Peyer's patch (tissue), 4 donors: Measurements from ENCODE around the gene CACNA2D3. TPM values are rescaled to one million over a fixed set of nuclear protein-coding genes. Genes with fewer than 3 reads are reported as not detected.

ENCODE experiments used
- DNase-seq, 3 donors: peaks; one replicate each; pipeline ENCODE4 v3.0.0-alpha.2; 2017 to 2019
- H3K27ac ChIP-seq, 4 donors: fragments of 200-600 bp; sonication (generic); one replicate each; pipeline ENCODE4 v1.5.1; 2016 to 2019
- H3K27me3 ChIP-seq, 2 donors: fragments of 200-600 bp; sonication (generic); one replicate each; pipeline ENCODE4 v1.5.1; 2019
- H3K36me3 ChIP-seq, 3 donors: fragments of 200-600 bp; sonication (generic); one replicate each; pipeline ENCODE4 v1.5.1; 2016 to 2019
- H3K4me1 ChIP-seq, 4 donors: fragments of 200-600 bp; sonication (generic); one replicate each; pipeline ENCODE4 v1.5.1; 2016 to 2019
- H3K4me3 ChIP-seq, 4 donors: fragments of 200-600 bp; sonication (generic); 1 replicate in 3 of 4; 2 replicates in 1 of 4; pipeline ENCODE4 v1.5.1; 2016 to 2019; ENCODE audit warnings: mild to moderate bottlenecking in 1 of 4
- H3K9me3 ChIP-seq, 4 donors: fragments of 200-600 bp; sonication (generic); one replicate each; pipeline ENCODE4 v1.5.1; 2016 to 2019; ENCODE audit warnings: mild to moderate bottlenecking in 1 of 4
- POLR2A ChIP-seq, 2 donors: fragments of 450-650 bp; IDR thresholded peaks; one replicate each; pipeline ENCODE4 v1.5.1; 2017; ENCODE audit warnings: antibody characterized with exemption in 2 of 2, mild to moderate bottlenecking in 2 of 2, moderate library complexity in 2 of 2
- total RNA-seq, 4 donors: library from RNA; depleted of rRNA; stranded (reverse); fragments of >200 nt; gene quantifications; one replicate each; pipeline ENCODE4 v1.1.0, GENCODE V29; 2016
- TF ChIP-seq, protein P1 (sequence below), 6 experiments: fragments of 450-650 bp in 4 of 6; fragments of 200-600 bp in 2 of 6; sonication (generic) in 1 of 6; IDR thresholded peaks; one replicate each; pipeline ENCODE4 v1.5.1; 2017 to 2019; ENCODE audit warnings: antibody characterized with exemption in 6 of 6, mild to moderate bottlenecking in 3 of 6, moderate library complexity in 1 of 6

The CACNA2D3 gene
- total RNA-seq, 4 donors from 2014 or later: 0.27 to 5.0 TPM; not detected in 2

DNA sequence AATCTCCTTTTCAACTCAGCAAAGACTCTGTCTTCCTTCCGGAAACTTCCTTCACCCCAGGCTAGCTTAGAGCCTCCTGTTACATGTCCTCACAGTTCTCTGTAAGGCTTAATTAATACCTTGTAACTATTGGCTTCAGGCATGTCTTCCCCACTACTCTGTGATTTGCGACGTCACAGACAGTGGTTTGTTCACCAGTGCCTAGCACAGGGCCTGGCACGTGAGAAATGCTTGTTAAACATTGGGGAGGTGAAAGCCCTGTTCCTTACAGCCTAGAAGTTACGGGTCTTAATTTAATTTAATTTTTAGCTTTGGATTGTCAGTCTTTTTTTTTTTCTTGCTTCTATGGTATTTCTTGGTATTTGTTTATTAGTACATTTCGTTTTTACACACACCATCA lies 36.4 kb upstream of the CACNA2D3 start:
- Histone ChIP-seq H3K9me3 (no peaks in the 10 kb centered on the region), H3K36me3 (no peaks in the 10 kb centered on the region), H3K4me3 (no peak overlapping the region), H3K27me3 (no peaks in the 10 kb centered on the region), H3K27ac (no peak overlapping the region), H3K4me1 (no peaks in the 10 kb centered on the region)
- no peak for DNase-seq
- TF ChIP-seq POLR2A (IDR thresholded peaks at IDR 0.05): no peak
- TF ChIP-seq, protein P1, sequence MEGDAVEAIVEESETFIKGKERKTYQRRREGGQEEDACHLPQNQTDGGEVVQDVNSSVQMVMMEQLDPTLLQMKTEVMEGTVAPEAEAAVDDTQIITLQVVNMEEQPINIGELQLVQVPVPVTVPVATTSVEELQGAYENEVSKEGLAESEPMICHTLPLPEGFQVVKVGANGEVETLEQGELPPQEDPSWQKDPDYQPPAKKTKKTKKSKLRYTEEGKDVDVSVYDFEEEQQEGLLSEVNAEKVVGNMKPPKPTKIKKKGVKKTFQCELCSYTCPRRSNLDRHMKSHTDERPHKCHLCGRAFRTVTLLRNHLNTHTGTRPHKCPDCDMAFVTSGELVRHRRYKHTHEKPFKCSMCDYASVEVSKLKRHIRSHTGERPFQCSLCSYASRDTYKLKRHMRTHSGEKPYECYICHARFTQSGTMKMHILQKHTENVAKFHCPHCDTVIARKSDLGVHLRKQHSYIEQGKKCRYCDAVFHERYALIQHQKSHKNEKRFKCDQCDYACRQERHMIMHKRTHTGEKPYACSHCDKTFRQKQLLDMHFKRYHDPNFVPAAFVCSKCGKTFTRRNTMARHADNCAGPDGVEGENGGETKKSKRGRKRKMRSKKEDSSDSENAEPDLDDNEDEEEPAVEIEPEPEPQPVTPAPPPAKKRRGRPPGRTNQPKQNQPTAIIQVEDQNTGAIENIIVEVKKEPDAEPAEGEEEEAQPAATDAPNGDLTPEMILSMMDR (IDR thresholded peaks at IDR 0.05): no peak

DNA sequence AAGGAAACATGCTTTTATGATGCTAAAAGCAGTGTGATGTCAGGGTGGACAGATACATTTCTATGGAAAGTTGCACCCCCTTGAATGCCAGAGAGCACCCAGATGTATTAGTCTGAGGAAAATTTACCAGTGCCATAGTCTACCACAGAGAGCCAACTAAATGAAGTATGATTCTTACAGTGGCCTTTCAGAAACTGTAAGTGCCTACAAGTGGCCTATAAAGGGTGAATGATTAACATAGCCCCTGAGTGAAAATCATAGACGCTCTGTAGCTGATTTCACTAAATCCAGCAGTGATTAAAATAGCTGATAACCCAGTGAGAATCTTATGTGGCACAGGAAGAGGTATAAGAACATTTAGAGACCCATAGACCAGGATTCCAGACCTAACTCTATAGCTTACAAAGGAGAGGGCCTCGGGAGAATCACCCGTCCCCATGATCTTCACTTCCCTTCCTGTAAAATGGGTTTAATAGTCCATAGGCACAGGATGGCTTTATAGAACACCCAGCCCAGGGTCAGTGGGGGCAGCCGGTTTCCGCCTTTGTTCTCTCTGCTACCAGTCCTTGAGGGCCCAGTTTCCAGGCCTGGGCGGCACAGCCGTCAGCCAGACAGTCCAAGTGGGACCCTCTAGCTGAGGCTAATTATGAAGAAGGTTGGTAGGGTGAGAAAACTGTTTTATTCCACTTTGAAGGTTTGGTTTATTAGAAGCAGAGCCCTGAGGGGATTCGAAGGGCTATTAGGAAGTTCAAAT lies 35.5 kb upstream of the CACNA2D3 start:
- no peak overlapping the region for H3K27ac ChIP-seq
- TF ChIP-seq, protein P1 (IDR thresholded peaks at IDR 0.05): no peak
- no peak for TF ChIP-seq POLR2A (IDR thresholded peaks at IDR 0.05)
- no peak for DNase-seq
- no peaks in the 10 kb centered on the region for H3K36me3 ChIP-seq
- H3K27me3 ChIP-seq: no peaks in the 10 kb centered on the region
- no peaks in the 10 kb centered on the region for H3K9me3 ChIP-seq
- no peak overlapping the region for H3K4me3 ChIP-seq
- H3K4me1 ChIP-seq: no peaks in the 10 kb centered on the region

DNA sequence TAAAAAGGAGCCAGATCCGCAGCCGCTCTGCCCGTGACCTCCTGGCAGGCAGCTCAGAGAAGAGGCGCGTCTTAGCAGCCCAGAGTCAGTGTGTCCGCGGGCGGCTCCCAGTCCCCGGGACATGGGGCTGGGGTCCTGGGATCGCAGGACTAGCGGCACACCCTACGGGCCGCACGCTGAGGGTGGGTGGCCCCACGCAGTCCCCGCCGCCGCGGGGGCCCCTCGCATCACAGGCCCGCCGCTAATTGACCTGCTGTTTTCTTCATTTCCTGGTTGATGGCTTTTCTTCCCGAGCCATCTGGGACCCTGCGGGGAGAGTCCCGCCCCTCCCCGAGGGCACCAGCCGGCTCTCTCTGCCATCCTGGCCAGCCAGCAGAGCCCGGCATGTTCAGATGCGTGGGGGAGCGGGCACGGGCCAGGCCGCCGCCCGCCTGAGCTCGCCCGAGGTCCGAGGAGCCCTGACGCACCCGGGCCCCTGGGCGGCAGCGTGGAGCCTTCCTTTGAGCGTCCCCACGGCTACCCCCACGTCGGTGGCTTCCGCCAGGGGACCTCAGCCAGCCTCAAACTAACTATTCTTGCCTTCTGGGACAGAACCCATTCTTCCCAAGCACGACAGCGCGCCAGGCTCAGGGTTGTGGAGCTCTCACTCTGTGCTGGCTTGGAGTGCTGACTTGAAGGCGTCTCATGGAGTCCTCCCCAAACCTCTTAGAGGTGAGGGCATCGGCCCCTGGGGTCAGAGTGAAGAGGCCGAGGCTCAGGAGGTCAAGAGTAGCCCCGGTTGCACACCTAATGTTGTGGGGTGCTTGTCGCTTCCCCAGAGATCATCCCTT lies 34.6 kb upstream of the CACNA2D3 start:
- Histone ChIP-seq H3K36me3 (no peaks in the 10 kb centered on the region), H3K27me3 (no peaks in the 10 kb centered on the region), H3K4me3 (peak overlapping the region in 1 of 4 donors; percentile 7), H3K9me3 (no peaks in the 10 kb centered on the region), H3K4me1 (no peaks in the 10 kb centered on the region), H3K27ac (no peak overlapping the region)
- DNase-seq: no peak
- TF ChIP-seq POLR2A (IDR thresholded peaks at IDR 0.05): no peak
- TF ChIP-seq, protein P1 (IDR thresholded peaks at IDR 0.05): no peak

DNA sequence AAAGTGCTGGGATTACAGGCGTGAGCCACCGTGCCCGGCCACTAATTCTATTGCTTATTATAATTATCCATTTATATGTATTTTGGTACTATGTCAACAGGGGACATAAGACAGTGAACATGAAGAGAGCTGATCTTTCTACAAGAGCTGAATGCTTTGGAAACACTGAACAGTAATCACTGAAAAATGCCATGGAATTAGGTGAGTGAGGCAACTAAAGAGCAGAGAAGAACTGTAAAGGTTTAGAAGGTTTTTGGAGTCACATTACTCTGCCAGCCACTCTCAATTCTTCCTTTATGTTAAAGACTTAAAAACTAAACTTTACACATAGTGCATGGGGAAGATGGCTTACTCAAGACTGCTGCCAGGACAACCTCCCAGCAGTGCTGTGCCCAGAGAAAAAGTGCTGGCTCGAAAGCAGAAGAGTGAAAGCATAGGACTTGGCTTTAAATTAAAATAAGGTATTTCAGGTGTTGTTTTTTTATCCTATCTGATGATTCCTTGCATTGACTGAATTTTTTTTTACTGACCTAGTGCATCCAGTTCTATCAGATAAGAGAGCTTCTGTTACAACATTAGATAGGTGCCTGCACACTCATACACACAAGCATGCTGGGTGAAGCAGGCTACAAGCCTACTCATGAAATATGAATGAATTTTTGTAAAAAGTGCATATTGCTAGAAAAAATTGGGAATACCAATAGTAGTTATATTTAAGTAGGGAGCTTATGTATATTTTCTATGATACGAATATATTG lies 28.7 kb upstream of the CACNA2D3 start:
- no peak for DNase-seq
- Histone ChIP-seq H3K4me1 (no peaks in the 10 kb centered on the region), H3K27ac (no peak overlapping the region), H3K4me3 (no peak overlapping the region), H3K27me3 (no peaks in the 10 kb centered on the region), H3K9me3 (no peaks in the 10 kb centered on the region), H3K36me3 (no peaks in the 10 kb centered on the region)
- TF ChIP-seq, protein P1 (IDR thresholded peaks at IDR 0.05): no peak
- TF ChIP-seq POLR2A (IDR thresholded peaks at IDR 0.05): no peak

DNA sequence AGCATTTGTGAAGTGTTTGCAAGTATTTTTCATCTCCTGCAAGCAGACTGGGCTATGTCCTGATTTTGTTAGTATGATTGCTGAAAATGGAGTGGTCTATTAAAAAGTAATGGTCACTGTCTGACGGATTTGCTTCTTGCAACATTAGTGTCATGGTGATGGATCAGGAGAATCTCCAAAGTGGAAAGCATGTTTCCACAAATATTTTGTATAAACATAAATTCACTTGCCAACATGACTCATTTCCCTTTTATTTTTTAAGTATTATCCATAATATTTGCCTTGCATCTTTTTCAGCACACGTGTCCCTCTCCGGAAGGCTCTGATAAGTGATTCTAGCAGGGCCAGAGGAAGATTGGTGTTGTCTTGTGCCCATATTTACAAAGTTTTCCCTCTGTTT lies 27.4 kb upstream of the CACNA2D3 start:
- Histone ChIP-seq H3K27me3 (no peaks in the 10 kb centered on the region), H3K9me3 (no peaks in the 10 kb centered on the region), H3K27ac (no peak overlapping the region), H3K4me3 (no peak overlapping the region), H3K36me3 (no peaks in the 10 kb centered on the region), H3K4me1 (no peaks in the 10 kb centered on the region)
- no peak for TF ChIP-seq POLR2A (IDR thresholded peaks at IDR 0.05)
- TF ChIP-seq, protein P1 (IDR thresholded peaks at IDR 0.05): no peak
- DNase-seq: no peak
